ENCODE results near the gene DISP3.

DNA sequence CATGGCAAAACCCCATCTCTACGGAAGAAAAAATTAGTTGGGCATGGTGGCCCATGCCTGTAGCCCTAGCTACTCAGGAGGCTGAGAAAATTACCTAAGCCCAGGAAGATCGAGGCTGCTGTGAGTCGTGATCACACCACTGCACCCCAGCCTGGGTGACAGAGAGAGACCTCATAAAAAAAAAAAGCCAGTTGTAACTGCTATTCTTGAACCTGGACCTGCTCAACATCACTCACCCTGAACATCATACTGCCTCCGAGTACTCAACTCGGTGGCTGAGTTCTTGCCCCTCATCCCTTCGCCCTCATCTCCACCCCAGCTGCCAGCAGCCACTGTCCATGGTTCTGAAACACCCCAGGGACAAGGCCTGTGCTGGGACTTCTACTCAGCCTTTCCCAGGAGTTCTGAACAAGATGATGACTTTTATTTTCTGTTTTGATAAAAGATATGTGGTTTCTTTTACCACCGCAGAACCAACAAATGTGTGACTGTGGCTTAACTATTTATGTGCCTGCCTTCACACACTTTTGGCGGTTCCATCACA lies 5.4 kb upstream of the DISP3 start:
- TF ChIP-seq EP300 (IDR thresholded peaks at IDR 0.05) (no peak), POLR2A (IDR thresholded peaks at IDR 0.05) (no peak)
